ENCODE measurements around the gene HAUS7.
"Not testable (repeated sequence)": the region's sequence is repeated elsewhere in the genome, so short reads cannot be mapped to it uniquely, and the experiment has no call there.

The HAUS7 gene

GRCh38 chrX:153409414-153410101 lies 60.8 kb downstream of the HAUS7 start:
- no peak for DNase-seq (ENCODE audit: low read depth in 2 of 2)

- DNase-seq (ENCODE audit: low read depth in 2 of 2) = no peak
These were observed 61.5 kb downstream of the HAUS7 start for GRCh38 chrX:153408871-153409351.

- DNase-seq (ENCODE audit: low read depth in 2 of 2) = no peak
These were observed 62.1 kb downstream of the HAUS7 start for GRCh38 chrX:153408221-153408721.

- DNase-seq (ENCODE audit: low read depth in 2 of 2) = no peak
These were observed 62.6 kb downstream of the HAUS7 start for GRCh38 chrX:153407736-153408135.

GRCh38 chrX:153406903-153407302 lies 63.5 kb downstream of the HAUS7 start:
- no peak for DNase-seq (ENCODE audit: low read depth in 2 of 2)

- no peak for DNase-seq (ENCODE audit: low read depth in 2 of 2)
These were observed 64.4 kb downstream of the HAUS7 start for GRCh38 chrX:153406011-153406410.

- no peak for DNase-seq (ENCODE audit: low read depth in 2 of 2)
These were observed 65.0 kb downstream of the HAUS7 start for GRCh38 chrX:153405426-153405825.

- DNase-seq (ENCODE audit: low read depth in 2 of 2) = not testable (repeated sequence)
These were observed 66.0 kb downstream of the HAUS7 start for GRCh38 chrX:153404333-153404732.

GRCh38 chrX:153401133-153401764 lies 69.1 kb downstream of the HAUS7 start, which contains the start of gene PNMA6E:
TSS of gene PNMA6E (minus strand) at chrX:153401350. CDS start at chrX:153398849, 2,501 bp downstream.
- DNase-seq (ENCODE audit: low read depth in 2 of 2) = no peak

- peak in 1 of 2 donors; percentile 16 for DNase-seq (ENCODE audit: low read depth in 2 of 2)
These were observed 69.9 kb downstream of the HAUS7 start for GRCh38 chrX:153400146-153401132.

- no peak for DNase-seq (ENCODE audit: low read depth in 2 of 2)
These were observed 72.0 kb downstream of the HAUS7 start for GRCh38 chrX:153398275-153398960.
